H9 (cell line): ENCODE data around the gene CYBC1. TPM values are rescaled to one million over a fixed set of nuclear protein-coding genes. Genes with fewer than 3 reads are reported as not detected.
"Not testable (repeated sequence)": the region's sequence is repeated elsewhere in the genome, so short reads cannot be mapped to it uniquely, and the experiment has no call there.

Experiments
- DNase-seq: peaks from one replicate; pipeline ENCODE4 v3.0.0-alpha.2; 2017
- H2AFZ ChIP-seq: one replicate; pipeline ENCODE4 v1.6.1; 2013; ENCODE audit warnings: mild to moderate bottlenecking, low read length, control low read depth, moderate library complexity
- H2AK5ac ChIP-seq: 2 replicates; pipeline ENCODE4 v1.6.1; 2013; ENCODE audit warnings: low read length, control low read depth, mixed read lengths; ENCODE audit not compliant: insufficient read length
- H2BK120ac ChIP-seq: one replicate; pipeline ENCODE4 v1.6.1; 2013; ENCODE audit warnings: low read depth, mild to moderate bottlenecking, low read length, control low read depth, inconsistent platforms; ENCODE audit not compliant: poor library complexity, severe bottlenecking
- H2BK12ac ChIP-seq: 2 replicates; pipeline ENCODE4 v1.6.1; 2013; ENCODE audit warnings: low read length, control low read depth, mixed read lengths, low read depth; ENCODE audit not compliant: insufficient read length
- H2BK15ac ChIP-seq: 2 replicates; pipeline ENCODE4 v1.6.1; 2013; ENCODE audit warnings: low read depth, low read length, control low read depth
- H2BK20ac ChIP-seq: one replicate; pipeline ENCODE4 v1.6.1; 2013; ENCODE audit warnings: low read depth, mild to moderate bottlenecking, low read length, control low read depth, inconsistent platforms; ENCODE audit not compliant: poor library complexity, severe bottlenecking
- H2BK5ac ChIP-seq: 2 replicates; pipeline ENCODE4 v1.6.1; 2013; ENCODE audit warnings: low read length, control low read depth, mixed read lengths; ENCODE audit not compliant: insufficient read length
- H3K14ac ChIP-seq: 2 replicates; pipeline ENCODE4 v1.6.1; 2013; ENCODE audit warnings: low read length, control low read depth; ENCODE audit not compliant: insufficient read depth
- H3K18ac ChIP-seq: 2 replicates; pipeline ENCODE4 v1.6.1; 2013; ENCODE audit warnings: low read depth, mild to moderate bottlenecking, mixed read lengths, low read length, control low read depth; ENCODE audit not compliant: insufficient read length
- H3K23ac ChIP-seq: 2 replicates; pipeline ENCODE4 v1.6.1; 2013; ENCODE audit warnings: low read length, control low read depth, mixed read lengths, low read depth; ENCODE audit not compliant: insufficient read length
- H3K23me2 ChIP-seq: 2 replicates; pipeline ENCODE4 v1.6.1; 2013; ENCODE audit warnings: low read depth, mild to moderate bottlenecking, mixed read lengths, low read length, control low read depth; ENCODE audit not compliant: insufficient read length, poor library complexity, severe bottlenecking
- H3K27ac ChIP-seq: 2 replicates; pipeline ENCODE4 v1.5.1; 2013; ENCODE audit warnings: low read length, control low read depth, mixed read lengths, low read depth; ENCODE audit not compliant: insufficient read length
- H3K27me3 ChIP-seq: 2 replicates; pipeline ENCODE4 v1.6.1; 2013; ENCODE audit warnings: low read length, control low read depth, inconsistent platforms; ENCODE audit not compliant: insufficient read depth
- H3K4ac ChIP-seq: 2 replicates; pipeline ENCODE4 v1.6.1; 2013; ENCODE audit warnings: low read depth, mild to moderate bottlenecking, control low read depth, inconsistent platforms, low read length, moderate library complexity
- H3K4me1 ChIP-seq: 2 replicates; pipeline ENCODE4 v1.6.1; 2013; ENCODE audit warnings: low read length, control low read depth, inconsistent platforms; ENCODE audit not compliant: insufficient read depth
- H3K4me2 ChIP-seq: 2 replicates; pipeline ENCODE4 v1.6.1; 2013; ENCODE audit warnings: low read length, control low read depth, mixed read lengths; ENCODE audit not compliant: insufficient read length, insufficient read depth
- H3K56ac ChIP-seq: 2 replicates; pipeline ENCODE4 v1.6.1; 2013; ENCODE audit warnings: low read depth, mild to moderate bottlenecking, mixed read lengths, low read length, control low read depth; ENCODE audit not compliant: insufficient read length
- H3K79me1 ChIP-seq: 2 replicates; pipeline ENCODE4 v1.6.1; 2013; ENCODE audit warnings: low read depth, mild to moderate bottlenecking, moderate library complexity, low read length, control low read depth, inconsistent platforms; ENCODE audit not compliant: insufficient read depth, poor library complexity, severe bottlenecking
- H3K79me2 ChIP-seq: 2 replicates; pipeline ENCODE4 v1.6.1; 2013; ENCODE audit warnings: low read length, control low read depth, inconsistent platforms; ENCODE audit not compliant: insufficient read depth
- H3K9ac ChIP-seq: 2 replicates; pipeline ENCODE4 v1.6.1; 2013; ENCODE audit warnings: low read length, control low read depth, mixed read lengths; ENCODE audit not compliant: insufficient read length; ENCODE audit errors: extremely low read depth
- H3K9me3 ChIP-seq: one replicate; pipeline ENCODE4 v1.6.1; 2013; ENCODE audit warnings: low read depth, low read length, inconsistent platforms; ENCODE audit not compliant: control insufficient read depth
- H3T11ph ChIP-seq: one replicate; pipeline ENCODE4 v1.6.1; 2013; ENCODE audit warnings: mild to moderate bottlenecking, low read length, control low read depth, inconsistent platforms
- H4K20me1 ChIP-seq: one replicate; pipeline ENCODE4 v1.6.1; 2013; ENCODE audit not compliant: control insufficient read depth, insufficient read length, insufficient read depth
- H4K5ac ChIP-seq: 2 replicates; pipeline ENCODE4 v1.6.1; 2013; ENCODE audit warnings: low read depth, mild to moderate bottlenecking, mixed read lengths, low read length, control low read depth; ENCODE audit not compliant: insufficient read length
- H4K8ac ChIP-seq: replicated peaks from 2 replicates; pipeline ENCODE4 v1.6.1; 2013; ENCODE audit warnings: low read length, control low read depth, mixed read lengths, low read depth; ENCODE audit not compliant: insufficient read length
- H4K91ac ChIP-seq: 2 replicates; pipeline ENCODE4 v1.6.1; 2013; ENCODE audit warnings: low read depth, mild to moderate bottlenecking, moderate library complexity, mixed read lengths, low read length, control low read depth; ENCODE audit not compliant: insufficient read length
- H3K27ac Mint-ChIP-seq, 3 experiments: 2 replicates in 2 of 3; 3 replicates in 1 of 3; pipeline ENCODE4 v1.8.0; 2020 to 2021; ENCODE audit warnings: mixed read lengths in 3 of 3, mild to moderate bottlenecking in 1 of 3, moderate library complexity in 1 of 3
- H3K27me3 Mint-ChIP-seq: 2 replicates; pipeline ENCODE4 v1.8.0; 2021; ENCODE audit warnings: low read depth, mild to moderate bottlenecking, moderate library complexity, mixed read lengths
- H3K36me3 Mint-ChIP-seq, 3 experiments: 2 replicates in 2 of 3; 3 replicates in 1 of 3; pipeline ENCODE4 v1.8.0; 2020 to 2021; ENCODE audit warnings: low read depth in 3 of 3, mixed read lengths in 3 of 3; ENCODE audit not compliant: insufficient read depth in 1 of 3
- H3K4me1 Mint-ChIP-seq, 2 experiments: 2 replicates each; pipeline ENCODE4 v1.8.0; 2020; ENCODE audit warnings: mixed read lengths in 2 of 2
- H3K4me3 Mint-ChIP-seq, 2 experiments: 2 replicates in 1 of 2; 3 replicates in 1 of 2; pipeline ENCODE4 v1.8.0; 2020 to 2021; ENCODE audit warnings: mild to moderate bottlenecking in 2 of 2, mixed read lengths in 2 of 2, moderate library complexity in 1 of 2
- H3K9me3 Mint-ChIP-seq, 2 experiments: 2 replicates in 1 of 2; 3 replicates in 1 of 2; pipeline ENCODE4 v1.8.0; 2020; ENCODE audit warnings: mild to moderate bottlenecking in 2 of 2, mixed read lengths in 2 of 2, moderate library complexity in 1 of 2
- CTCF ChIP-seq: fragments of 200-600 bp; sonication (generic); conservative IDR thresholded peaks from 3 replicates; pipeline ENCODE4 v1.8.0; 2021; ENCODE audit warnings: antibody characterized with exemption, mild to moderate bottlenecking
- WGBS: extraction: QIAGEN DNeasy Blood & Tissue Kit; methylation state at CpG from one replicate; pipeline ENCODE4 v1.1.7; 2013; ENCODE audit warnings: missing lambda C conversion rate, low lambda C conversion rate, mixed read lengths; ENCODE audit not compliant: insufficient read length; ENCODE audit errors: extremely low coverage; 5-methylcytosine and 5-hydroxymethylcytosine counted together
- total RNA-seq: library from RNA; stranded (reverse); gene quantifications from 2 replicates; pipeline ENCODE4 v1.2.1, GENCODE V29; 2021

CYBC1 gene
- total RNA-seq, 1 experiment from 2014 or later, result 81.7 TPM

GRCh38 chr17:82412535-82413520 lies 37.7 kb downstream of the CYBC1 start:
- Histone ChIP-seq H3K23ac (no peak overlapping the region), H3K14ac (no peak overlapping the region; the same call in 1 of the 2 replicates), H4K20me1 (no peaks in the 10 kb centered on the region), H3K79me2 (no peaks in the 10 kb centered on the region), H2AK5ac (no peak overlapping the region), H3K79me1 (no peaks in the 10 kb centered on the region), H3K4ac (no peak overlapping the region), H2AFZ (no peak overlapping the region), H3K56ac (no peak overlapping the region), H3K9ac (no peak overlapping the region), H4K91ac (no peak overlapping the region), H3K27me3 (no peaks in the 10 kb centered on the region), H3K27ac (no peak overlapping the region), H3K4me2 (no peak overlapping the region), H2BK15ac (no peak overlapping the region), H3K18ac (no peak overlapping the region), H3K4me1 (no peaks in the 10 kb centered on the region), H4K5ac (no peak overlapping the region), H3T11ph (no peak overlapping the region), H4K8ac (no peak overlapping the region), H2BK12ac (no peak overlapping the region), H2BK120ac (no peak overlapping the region), H3K9me3 (no peaks in the 10 kb centered on the region), H3K23me2 (peaks cover 1% of the 10 kb centered on the region), H2BK20ac (no peak overlapping the region), H2BK5ac (no peak overlapping the region)
- H3K27me3 Mint-ChIP-seq, result peaks cover 3% of the 10 kb centered on the region
- no peak overlapping the region; a peak in 1 of 5 replicates for H3K4me3 Mint-ChIP-seq
- no peak for TF ChIP-seq CTCF
- H3K4me1 Mint-ChIP-seq, result peaks cover 13 to 16% of the 10 kb centered on the region in 2 experiments
- no peak overlapping the region; a peak in 1 of 7 replicates for H3K27ac Mint-ChIP-seq
- no CpG with 5 or more reads among the region's 29 CpGs for WGBS
- no peaks in the 10 kb centered on the region for H3K9me3 Mint-ChIP-seq
- peaks cover 3 to 8% (median 4%) of the 10 kb centered on the region in 3 experiments; a peak in 5 of 7 replicates for H3K36me3 Mint-ChIP-seq
- no peak for DNase-seq

- H4K91ac ChIP-seq, H2AFZ ChIP-seq, H4K20me1 ChIP-seq, H2BK120ac ChIP-seq, H3K56ac ChIP-seq, H3K79me1 ChIP-seq, H4K8ac ChIP-seq, H3K4me2 ChIP-seq, H4K5ac ChIP-seq, H3K9me3 ChIP-seq, H3K18ac ChIP-seq, H3K9ac ChIP-seq, H2BK12ac ChIP-seq, H3K27ac Mint-ChIP-seq, DNase-seq, H2AK5ac ChIP-seq, H2BK5ac ChIP-seq, H3K14ac ChIP-seq, H3K4ac ChIP-seq, H3K27me3 ChIP-seq, H3T11ph ChIP-seq, H3K23ac ChIP-seq, H3K36me3 Mint-ChIP-seq, H2BK15ac ChIP-seq, H3K27me3 Mint-ChIP-seq, H3K9me3 Mint-ChIP-seq, H3K27ac ChIP-seq, H3K4me1 ChIP-seq, H2BK20ac ChIP-seq, H3K4me3 Mint-ChIP-seq, H3K79me2 ChIP-seq, H3K23me2 ChIP-seq: not testable (repeated sequence)
- no CpG with 5 or more reads among the region's 16 CpGs for WGBS
- H3K4me1 Mint-ChIP-seq, result peaks cover 10 to 12% of the 10 kb centered on the region in 2 experiments
Measured at GRCh38 chr17:82412081-82412480, 38.5 kb downstream of the CYBC1 start.
